ENCODE results near the gene KXD1. TPM values are rescaled to one million over a fixed set of nuclear protein-coding genes. Genes with fewer than 3 reads are reported as not detected.

The KXD1 gene
- total RNA-seq, 1 donor from 2014 or later, result 63.4 TPM

GRCh38 chr19:18604820-18605159 lies 47.1 kb downstream of the KXD1 start:
- H3K4me3 Mint-ChIP-seq (ENCODE audit: unreplicated experiment), result no peak overlapping the region
- TF ChIP-seq CTCF (IDR thresholded peaks at IDR 0.05), result no peak
- peaks cover 15% of the 10 kb centered on the region for H3K4me1 Mint-ChIP-seq (ENCODE audit: low read depth)
- H3K27ac Mint-ChIP-seq (ENCODE audit: unreplicated experiment), result no peak overlapping the region
- peaks cover 2% of the 10 kb centered on the region for H3K36me3 Mint-ChIP-seq (ENCODE audit: low read depth)
- peaks cover 34% of the 10 kb centered on the region for H3K27me3 Mint-ChIP-seq (ENCODE audit: low read depth)
- no peak for DNase-seq (ENCODE audit: low spot score)
- no peaks in the 10 kb centered on the region for H3K9me3 Mint-ChIP-seq (ENCODE audit: low read depth)

- Mint-ChIP-seq H3K9me3 (ENCODE audit: low read depth) (no peaks in the 10 kb centered on the region), H3K4me3 (ENCODE audit: unreplicated experiment) (peak overlapping the region; percentile 55), H3K27me3 (ENCODE audit: low read depth) (peaks cover 37% of the 10 kb centered on the region), H3K4me1 (ENCODE audit: low read depth) (peaks cover 15% of the 10 kb centered on the region), H3K36me3 (ENCODE audit: low read depth) (peaks cover 2% of the 10 kb centered on the region), H3K27ac (ENCODE audit: unreplicated experiment) (no peak overlapping the region)
- no peak for TF ChIP-seq CTCF (IDR thresholded peaks at IDR 0.05)
- no peak for DNase-seq (ENCODE audit: low spot score)
Measured at GRCh38 chr19:18605196-18605545, 47.5 kb downstream of the KXD1 start.

GRCh38 chr19:18605546-18606280 lies 48.0 kb downstream of the KXD1 start:
- Mint-ChIP-seq H3K27me3 (ENCODE audit: low read depth) (peaks cover 40% of the 10 kb centered on the region), H3K36me3 (ENCODE audit: low read depth) (peaks cover 2% of the 10 kb centered on the region), H3K9me3 (ENCODE audit: low read depth) (no peaks in the 10 kb centered on the region), H3K27ac (ENCODE audit: unreplicated experiment) (no peak overlapping the region), H3K4me3 (ENCODE audit: unreplicated experiment) (peak overlapping the region; percentile 55), H3K4me1 (ENCODE audit: low read depth) (peaks cover 15% of the 10 kb centered on the region)
- no peak for TF ChIP-seq CTCF (IDR thresholded peaks at IDR 0.05)
- no peak for DNase-seq (ENCODE audit: low spot score)

GRCh38 chr19:18606281-18607225 lies 48.9 kb downstream of the KXD1 start, which contains the start of gene CRLF1:
CRLF1 (minus strand) TSS chr19:18606799; CDS start chr19:18606656, 143 bp downstream.
- TF ChIP-seq CTCF (IDR thresholded peaks at IDR 0.05), result no peak
- H3K27ac Mint-ChIP-seq (ENCODE audit: unreplicated experiment), result no peak within 1 kb of the TSS
- peaks cover 20% of the 10 kb centered on the region for H3K4me1 Mint-ChIP-seq (ENCODE audit: low read depth)
- H3K9me3 Mint-ChIP-seq (ENCODE audit: low read depth), result no peaks in the 10 kb centered on the region
- peak within 1 kb of the TSS; percentile 55 for H3K4me3 Mint-ChIP-seq (ENCODE audit: unreplicated experiment)
- H3K36me3 Mint-ChIP-seq (ENCODE audit: low read depth), result peaks cover 3% of the 10 kb centered on the region
- peaks cover 45% of the 10 kb centered on the region for H3K27me3 Mint-ChIP-seq (ENCODE audit: low read depth)
- DNase-seq (ENCODE audit: low spot score), result no peak
